NOMO-1 treated with dmso at 0.1 percent for 144 hours (cell line): Measurements from ENCODE around the gene MOXD1.

Experiments
- DNase-seq: peaks from one replicate; lab custom pipeline; 2025; ENCODE audit not compliant: unreplicated experiment; lab: John Stamatoyannopoulos, UW

Gene MOXD1

GRCh38 chr6:132246632-132247270 lies 154.5 kb downstream of the MOXD1 start:
- no peak for DNase-seq

GRCh38 chr6:132246120-132246617 lies 155.1 kb downstream of the MOXD1 start:
- DNase-seq = no peak
